NCI-H510A treated with DMSO at 0.1 percent for 48 hours (cell line): Measurements from ENCODE around the gene KCNQ1OT1.

Experiments
- DNase-seq: peaks from one replicate; lab custom pipeline; 2025; lab: John Stamatoyannopoulos, UW

Gene KCNQ1OT1

GRCh38 chr11:2737226-2737590 is 37.4 kb upstream of the KCNQ1OT1 start:
- no peak for DNase-seq

GRCh38 chr11:2736577-2737225 is 36.9 kb upstream of the KCNQ1OT1 start:
- no peak for DNase-seq

- DNase-seq, result no peak
These were observed 35.3 kb upstream of the KCNQ1OT1 start for GRCh38 chr11:2735053-2735589.

GRCh38 chr11:2734181-2735052 is 34.6 kb upstream of the KCNQ1OT1 start:
- DNase-seq, result no peak

- no peak for DNase-seq
These were observed 33.3 kb upstream of the KCNQ1OT1 start for GRCh38 chr11:2732940-2733628.

GRCh38 chr11:2732261-2732939 is 32.6 kb upstream of the KCNQ1OT1 start:
- DNase-seq, result no peak

- no peak for DNase-seq
These were observed 31.6 kb upstream of the KCNQ1OT1 start for GRCh38 chr11:2731130-2732125.

GRCh38 chr11:2730272-2731129 is 30.7 kb upstream of the KCNQ1OT1 start:
- DNase-seq, result no peak

GRCh38 chr11:2729841-2730240 is 30.0 kb upstream of the KCNQ1OT1 start:
- DNase-seq, result no peak

- no peak for DNase-seq
These were observed 29.0 kb upstream of the KCNQ1OT1 start for GRCh38 chr11:2728663-2729332.

- DNase-seq, result no peak
These were observed 28.4 kb upstream of the KCNQ1OT1 start for GRCh38 chr11:2728128-2728662.

GRCh38 chr11:2726964-2727363 is 27.2 kb upstream of the KCNQ1OT1 start:
- DNase-seq, result no peak

GRCh38 chr11:2725368-2726300 is 25.8 kb upstream of the KCNQ1OT1 start:
- no peak for DNase-seq

GRCh38 chr11:2724653-2725367 is 25.0 kb upstream of the KCNQ1OT1 start:
- no peak for DNase-seq

GRCh38 chr11:2724104-2724503 is 24.3 kb upstream of the KCNQ1OT1 start:
- no peak for DNase-seq

GRCh38 chr11:2722955-2723354 is 23.2 kb upstream of the KCNQ1OT1 start:
- no peak for DNase-seq
